ENCODE data around the gene ASF1A.

- TF ChIP-seq, protein P1, sequence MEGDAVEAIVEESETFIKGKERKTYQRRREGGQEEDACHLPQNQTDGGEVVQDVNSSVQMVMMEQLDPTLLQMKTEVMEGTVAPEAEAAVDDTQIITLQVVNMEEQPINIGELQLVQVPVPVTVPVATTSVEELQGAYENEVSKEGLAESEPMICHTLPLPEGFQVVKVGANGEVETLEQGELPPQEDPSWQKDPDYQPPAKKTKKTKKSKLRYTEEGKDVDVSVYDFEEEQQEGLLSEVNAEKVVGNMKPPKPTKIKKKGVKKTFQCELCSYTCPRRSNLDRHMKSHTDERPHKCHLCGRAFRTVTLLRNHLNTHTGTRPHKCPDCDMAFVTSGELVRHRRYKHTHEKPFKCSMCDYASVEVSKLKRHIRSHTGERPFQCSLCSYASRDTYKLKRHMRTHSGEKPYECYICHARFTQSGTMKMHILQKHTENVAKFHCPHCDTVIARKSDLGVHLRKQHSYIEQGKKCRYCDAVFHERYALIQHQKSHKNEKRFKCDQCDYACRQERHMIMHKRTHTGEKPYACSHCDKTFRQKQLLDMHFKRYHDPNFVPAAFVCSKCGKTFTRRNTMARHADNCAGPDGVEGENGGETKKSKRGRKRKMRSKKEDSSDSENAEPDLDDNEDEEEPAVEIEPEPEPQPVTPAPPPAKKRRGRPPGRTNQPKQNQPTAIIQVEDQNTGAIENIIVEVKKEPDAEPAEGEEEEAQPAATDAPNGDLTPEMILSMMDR (IDR thresholded peaks at IDR 0.05; ENCODE audit: insufficient read depth, low read length, poor library complexity, severe bottlenecking) = no peak
- TF ChIP-seq EZH2phosphoT487 (conservative IDR thresholded peaks at IDR 0.05; ENCODE audit: low read length) = no peak
Measured at GRCh38 chr6:118869350-118869749, 24.6 kb upstream of the ASF1A start.

Data from SU-DHL-6 (cell line).